ENCODE measurements around the gene KISS1R. TPM values are rescaled to one million over a fixed set of nuclear protein-coding genes. Genes with fewer than 3 reads are reported as not detected.

KISS1R gene
- polyA plus RNA-seq, 2 of the 4 experiments (the other 2 are of a cell fraction) = 0.14 to 0.79 TPM

- H3K4me2 ChIP-seq = no peak overlapping the region
- POLR2A ChIA-PET = no interaction called here
- no peaks in the 10 kb centered on the region for H3K9me3 ChIP-seq
- CTCF ChIA-PET = no interaction called here
- no peak overlapping the region for H3K27ac ChIP-seq
- H3K4me1 ChIP-seq = no peaks in the 10 kb centered on the region
- ATAC-seq (no peak), FAIRE-seq (no peak), DNase-seq (ENCODE audit: low read depth in 1 of 2, low spot score in 1 of 2) (no peak)
- no peak overlapping the region for H3K4me3 ChIP-seq
- WGBS (ENCODE audit: missing lambda C conversion rate) = 90% methylated on average over 15 of the region's 30 CpGs
- TF ChIP-seq CBX2 (IDR thresholded peaks at IDR 0.05; ENCODE audit: borderline replicate concordance, low read depth) (no peak), BCL3 (IDR thresholded peaks at IDR 0.05) (no peak), RARB (CRISPR knock-in tag; IDR thresholded peaks at IDR 0.05) (no peak), NR3C1 (IDR thresholded peaks at IDR 0.05) (no peak), TFCP2L1 (CRISPR knock-in tag; IDR thresholded peaks at IDR 0.05) (no peak), ZNF302 (CRISPR knock-in tag; IDR thresholded peaks at IDR 0.05) (no peak), RFX5 (IDR thresholded peaks at IDR 0.05) (no peak), PBX3 (IDR thresholded peaks at IDR 0.05) (no peak), JUN (IDR thresholded peaks at IDR 0.05) (no peak), EP300 (IDR thresholded peaks at IDR 0.05) (no peak), ESRRA (IDR thresholded peaks at IDR 0.05; ENCODE audit: borderline replicate concordance, low read length) (no peak), REST (IDR thresholded peaks at IDR 0.05) (no peak), FOSB (CRISPR knock-in tag; IDR thresholded peaks at IDR 0.05) (no peak), PHF8 (IDR thresholded peaks at IDR 0.05; ENCODE audit: borderline replicate concordance, low read depth) (no peak), EHMT2 (IDR thresholded peaks at IDR 0.05; ENCODE audit: low read depth) (no peak), RNF2 (IDR thresholded peaks at IDR 0.05; ENCODE audit: borderline replicate concordance, low read depth) (no peak), CEBPB (IDR thresholded peaks at IDR 0.05) (no peak), CBX8 (IDR thresholded peaks at IDR 0.05) (no peak)
These were observed 34.1 kb upstream of the KISS1R start for GRCh38 chr19:882871-883497.

- Histone ChIP-seq H3K9me3 (no peaks in the 10 kb centered on the region), H3K4me3 (no peak overlapping the region), H3K4me1 (no peaks in the 10 kb centered on the region), H3K4me2 (no peak overlapping the region), H3K27ac (no peak overlapping the region)
- TF ChIP-seq ZFP36 (IDR thresholded peaks at IDR 0.05; ENCODE audit: borderline replicate concordance, partially characterized antibody) (no peak), E2F6 (IDR thresholded peaks at IDR 0.05; ENCODE audit: borderline replicate concordance, low read depth) (no peak), RNF2 (IDR thresholded peaks at IDR 0.05; ENCODE audit: borderline replicate concordance, low read depth) (no peak), HOXB5 (CRISPR knock-in tag; IDR thresholded peaks at IDR 0.05) (no peak), CBX8 (IDR thresholded peaks at IDR 0.05) (no peak), EHF (CRISPR knock-in tag; IDR thresholded peaks at IDR 0.05) (no peak), BHLHE40 (IDR thresholded peaks at IDR 0.05; ENCODE audit: low read depth, low read length) (no peak), CBX2 (IDR thresholded peaks at IDR 0.05; ENCODE audit: borderline replicate concordance, low read depth) (no peak), FOSL2 (IDR thresholded peaks at IDR 0.05) (no peak), FOSL2 (CRISPR knock-in tag; IDR thresholded peaks at IDR 0.05) (no peak; the same call in 1 of the 2 replicates), GATA3 (IDR thresholded peaks at IDR 0.05; ENCODE audit: borderline replicate concordance) (no peak), EP300 (IDR thresholded peaks at IDR 0.05) (no peak), HOXA7 (CRISPR knock-in tag; IDR thresholded peaks at IDR 0.05) (no peak), HEYL (CRISPR knock-in tag; IDR thresholded peaks at IDR 0.05) (no peak), MAX (IDR thresholded peaks at IDR 0.05) (no peak)
- POLR2A ChIA-PET = no interaction called here
- CTCF ChIA-PET = no interaction called here
- FAIRE-seq (no peak), DNase-seq (ENCODE audit: low read depth in 1 of 2, low spot score in 1 of 2) (no peak), ATAC-seq (peak; percentile 33 to 41; a peak in 2 of 6 replicates)
- 84% methylated on average over 15 of the region's 22 CpGs for WGBS (ENCODE audit: missing lambda C conversion rate)
These were observed 33.4 kb upstream of the KISS1R start for GRCh38 chr19:883661-884211.
